Gastroesophageal sphincter (tissue), 3 donors: Measurements from ENCODE around the gene KCNB1.

Experiments
- POLR2A ChIP-seq, 2 donors: fragments of 450-650 bp; IDR thresholded peaks; one replicate each; pipeline ENCODE4 v1.6.1; 2017; ENCODE audit warnings: antibody characterized with exemption in 2 of 2, mild to moderate bottlenecking in 2 of 2, moderate library complexity in 1 of 2
- TF ChIP-seq, protein P1 (sequence below), 4 experiments: fragments of 200-600 bp in 2 of 4; fragments of 450-650 bp in 2 of 4; sonication (generic) in 1 of 4; IDR thresholded peaks; one replicate each; pipeline ENCODE4 v1.5.1; 2017 to 2019; ENCODE audit warnings: antibody characterized with exemption in 4 of 4, mild to moderate bottlenecking in 2 of 4, moderate library complexity in 2 of 4

GRCh38 chr20:49519777-49520359, 37.4 kb upstream of the KCNB1 start:
- TF ChIP-seq, protein P1, sequence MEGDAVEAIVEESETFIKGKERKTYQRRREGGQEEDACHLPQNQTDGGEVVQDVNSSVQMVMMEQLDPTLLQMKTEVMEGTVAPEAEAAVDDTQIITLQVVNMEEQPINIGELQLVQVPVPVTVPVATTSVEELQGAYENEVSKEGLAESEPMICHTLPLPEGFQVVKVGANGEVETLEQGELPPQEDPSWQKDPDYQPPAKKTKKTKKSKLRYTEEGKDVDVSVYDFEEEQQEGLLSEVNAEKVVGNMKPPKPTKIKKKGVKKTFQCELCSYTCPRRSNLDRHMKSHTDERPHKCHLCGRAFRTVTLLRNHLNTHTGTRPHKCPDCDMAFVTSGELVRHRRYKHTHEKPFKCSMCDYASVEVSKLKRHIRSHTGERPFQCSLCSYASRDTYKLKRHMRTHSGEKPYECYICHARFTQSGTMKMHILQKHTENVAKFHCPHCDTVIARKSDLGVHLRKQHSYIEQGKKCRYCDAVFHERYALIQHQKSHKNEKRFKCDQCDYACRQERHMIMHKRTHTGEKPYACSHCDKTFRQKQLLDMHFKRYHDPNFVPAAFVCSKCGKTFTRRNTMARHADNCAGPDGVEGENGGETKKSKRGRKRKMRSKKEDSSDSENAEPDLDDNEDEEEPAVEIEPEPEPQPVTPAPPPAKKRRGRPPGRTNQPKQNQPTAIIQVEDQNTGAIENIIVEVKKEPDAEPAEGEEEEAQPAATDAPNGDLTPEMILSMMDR (IDR thresholded peaks at IDR 0.05) = no peak
- no peak for TF ChIP-seq POLR2A (IDR thresholded peaks at IDR 0.05)
